ENCODE measurements around the gene AHR.
A peak's percentile ranks its signal among the peaks of the same experiment; 100 is the strongest.
"Not testable (repeated sequence)": the region's sequence is repeated elsewhere in the genome, so short reads cannot be mapped to it uniquely, and the experiment has no call there.

AHR gene

DNA sequence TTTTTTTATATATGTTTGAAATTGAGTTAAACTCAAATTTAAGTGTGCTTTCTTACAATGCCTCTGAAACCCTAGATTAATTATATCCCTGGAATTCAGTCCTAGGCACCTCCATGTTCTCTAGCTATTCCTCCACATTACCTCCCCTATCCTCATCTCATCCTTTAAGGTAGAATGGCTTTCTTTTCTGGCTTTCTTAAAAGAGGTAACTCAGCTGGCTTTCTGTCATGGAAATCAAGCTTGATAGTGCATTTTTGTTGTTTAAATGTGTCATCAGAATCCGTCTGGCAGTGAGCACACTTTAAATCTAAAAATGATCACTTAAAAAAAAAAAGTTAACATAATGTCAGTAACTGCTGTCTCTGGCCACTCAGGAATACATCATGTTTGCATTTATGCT lies 42.2 kb downstream of the AHR start:
- DNase-seq, result no peak

GRCh38 chr7:17342756-17343155 lies 44.3 kb downstream of the AHR start:
- peak; percentile 62 for DNase-seq

DNA sequence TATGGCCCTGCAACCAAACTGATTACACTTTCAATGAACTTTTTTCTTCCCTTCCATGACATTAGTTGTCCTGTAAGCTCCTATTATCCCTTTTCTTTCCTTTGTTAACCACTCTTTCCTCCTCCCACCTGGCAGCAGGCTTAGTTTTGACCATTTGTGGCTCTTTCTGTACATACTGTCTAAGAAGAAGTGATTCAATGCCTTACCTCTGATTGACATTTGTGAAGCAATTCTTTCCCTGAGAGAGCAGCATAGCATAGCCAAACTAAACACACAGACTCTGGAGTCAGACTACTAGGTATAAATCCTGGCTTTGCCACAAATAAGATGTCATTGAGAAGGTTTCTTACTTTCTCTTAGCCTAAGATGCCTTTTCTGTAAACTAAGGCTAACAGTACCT lies 48.9 kb downstream of the AHR start:
- peak; percentile 17 for DNase-seq

- not testable (repeated sequence) for DNase-seq
These were observed 50.5 kb downstream of the AHR start for GRCh38 chr7:17348932-17349331.

DNA sequence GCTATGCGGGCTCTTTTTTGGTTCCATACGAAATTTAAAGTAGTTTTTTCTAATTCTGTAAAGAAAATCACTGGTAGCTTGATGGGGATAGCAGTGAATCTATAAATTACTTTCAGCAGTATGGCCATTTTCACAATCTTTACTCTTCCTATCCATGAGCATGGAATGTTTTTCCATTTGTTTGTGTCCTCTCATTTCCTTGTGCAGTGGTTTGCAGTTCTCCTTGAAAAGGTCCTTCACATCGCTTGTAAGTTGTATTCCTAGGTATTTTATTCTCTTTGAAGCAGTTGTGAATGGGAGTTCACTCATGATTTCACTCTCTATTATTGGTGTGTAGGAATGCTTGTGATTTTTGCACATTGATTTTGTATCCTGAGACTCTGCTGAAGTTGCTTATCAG lies 51.9 kb downstream of the AHR start:
- not testable (repeated sequence) for DNase-seq

- DNase-seq, result not testable (repeated sequence)
These were observed 55.4 kb downstream of the AHR start for GRCh38 chr7:17353650-17354419.

GRCh38 chr7:17354473-17354872 lies 56.0 kb downstream of the AHR start:
- DNase-seq, result no peak

DNA sequence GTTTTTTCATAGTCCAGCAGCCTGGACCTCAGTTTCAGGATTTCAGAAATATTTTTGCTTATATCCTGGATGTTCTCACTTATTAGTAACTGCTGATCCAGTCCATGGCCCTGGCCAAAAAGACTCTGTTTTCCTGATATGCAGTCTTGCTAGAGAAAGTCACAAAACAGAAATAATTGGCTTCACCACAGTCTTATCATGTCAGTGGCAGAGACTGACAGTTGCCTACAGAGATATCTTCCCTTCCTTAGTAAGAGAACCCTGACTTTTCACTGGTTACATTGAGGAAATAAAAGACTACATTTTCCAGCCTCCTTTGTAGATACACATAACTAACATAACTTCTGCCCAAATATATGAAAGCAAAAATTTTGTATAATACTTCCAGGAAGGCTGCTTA lies 56.6 kb downstream of the AHR start:
- no peak for DNase-seq

GRCh38 chr7:17357952-17358351 lies 59.5 kb downstream of the AHR start:
- DNase-seq, result no peak

DNA sequence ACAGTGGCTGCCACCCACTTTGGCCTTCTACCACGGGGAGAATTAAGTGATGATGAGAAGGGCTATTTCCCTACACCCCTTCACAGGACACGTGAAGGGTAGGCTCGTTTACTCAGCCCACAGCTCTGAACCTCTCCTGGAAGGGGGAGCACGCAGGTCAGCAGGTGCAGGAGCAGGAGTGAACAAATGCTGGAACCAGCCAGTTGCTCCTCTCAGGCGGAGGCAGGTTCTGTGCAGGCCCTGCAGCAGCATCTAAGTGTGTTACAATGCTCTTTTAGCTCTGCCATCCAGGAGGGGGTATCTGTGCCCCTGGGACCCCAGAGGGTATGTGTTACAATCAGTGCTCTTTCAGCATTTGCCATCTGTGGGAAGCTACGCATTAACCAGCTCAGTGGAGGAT lies 61.2 kb downstream of the AHR start:
- no peak for DNase-seq

DNA sequence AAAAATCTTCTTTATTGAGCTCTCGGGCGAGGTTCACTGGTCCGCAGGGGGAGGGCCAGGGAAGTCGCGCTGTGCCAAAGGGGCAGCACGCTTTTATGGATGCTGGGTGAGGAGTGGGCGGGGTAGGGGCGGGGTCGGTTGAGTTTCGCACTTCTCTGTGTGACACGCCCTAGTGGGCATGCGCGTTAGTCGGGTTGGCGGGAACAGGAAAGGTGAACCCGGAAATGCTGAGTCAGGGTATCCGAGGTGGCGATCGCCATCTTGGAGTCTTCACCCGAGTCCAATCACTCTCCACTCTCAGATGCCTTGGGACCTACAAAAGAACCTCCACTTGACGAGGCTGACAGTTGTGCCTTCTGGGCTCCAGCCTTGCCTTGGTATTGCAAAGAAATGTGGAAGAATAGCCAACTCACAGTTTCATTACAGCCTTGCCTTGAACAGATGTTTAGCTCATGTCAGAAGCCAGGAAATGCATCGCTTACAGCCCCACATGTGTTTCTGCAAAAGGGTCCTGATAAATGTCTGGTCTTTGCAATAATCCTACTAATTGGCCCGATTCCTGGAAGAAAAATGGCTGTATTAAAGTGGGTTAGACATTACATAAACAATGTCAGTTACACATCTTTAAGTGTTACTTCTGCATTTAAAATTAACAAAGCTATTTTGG lies 64.1 kb downstream of the AHR start:
- DNase-seq, result no peak

DNA sequence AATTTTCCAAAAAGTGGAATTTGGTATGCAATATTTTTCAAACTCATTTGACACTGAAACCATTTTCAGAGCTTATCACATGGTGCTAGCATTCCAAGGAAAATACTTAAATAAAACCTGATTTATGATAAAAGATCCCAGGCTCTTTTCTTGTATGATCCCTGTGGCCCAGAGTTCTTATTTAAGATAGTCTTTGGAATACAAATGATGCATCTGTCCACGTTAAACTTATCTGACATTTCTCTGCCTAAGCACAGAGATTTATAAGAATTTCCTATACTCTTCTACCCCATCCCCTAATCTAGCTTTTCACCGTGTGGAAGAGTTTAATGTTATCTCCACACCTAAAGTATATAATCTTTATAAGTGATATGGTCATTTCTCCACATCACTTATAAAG lies 66.2 kb downstream of the AHR start:
- DNase-seq, result no peak

DNA sequence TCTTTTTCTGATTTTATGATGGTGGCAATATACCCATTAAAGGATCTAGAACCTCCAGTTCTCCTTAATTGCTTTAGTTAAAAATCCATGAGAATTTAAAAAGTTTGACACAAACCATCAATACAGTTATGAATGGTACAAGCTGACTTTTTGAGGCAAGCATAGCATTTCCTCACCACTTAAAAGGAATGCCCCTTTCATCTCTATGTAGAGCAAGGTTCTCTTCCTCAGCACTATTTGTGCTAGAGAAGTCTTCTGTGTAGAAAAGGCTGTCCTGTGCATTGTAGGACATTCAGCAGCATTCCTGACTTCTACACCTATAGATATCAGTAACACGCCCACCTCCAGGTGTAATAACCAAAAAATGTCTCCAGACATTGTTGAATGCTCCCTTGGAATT lies 67.3 kb downstream of the AHR start:
- no peak for DNase-seq

- peak; percentile 56 for DNase-seq
These were observed 69.0 kb downstream of the AHR start for GRCh38 chr7:17367502-17367901.

- no peak for DNase-seq
These were observed 70.5 kb downstream of the AHR start for GRCh38 chr7:17368856-17369524.

GRCh38 chr7:17369691-17370426 lies 71.4 kb downstream of the AHR start:
- peak; percentile 82 for DNase-seq

DNA sequence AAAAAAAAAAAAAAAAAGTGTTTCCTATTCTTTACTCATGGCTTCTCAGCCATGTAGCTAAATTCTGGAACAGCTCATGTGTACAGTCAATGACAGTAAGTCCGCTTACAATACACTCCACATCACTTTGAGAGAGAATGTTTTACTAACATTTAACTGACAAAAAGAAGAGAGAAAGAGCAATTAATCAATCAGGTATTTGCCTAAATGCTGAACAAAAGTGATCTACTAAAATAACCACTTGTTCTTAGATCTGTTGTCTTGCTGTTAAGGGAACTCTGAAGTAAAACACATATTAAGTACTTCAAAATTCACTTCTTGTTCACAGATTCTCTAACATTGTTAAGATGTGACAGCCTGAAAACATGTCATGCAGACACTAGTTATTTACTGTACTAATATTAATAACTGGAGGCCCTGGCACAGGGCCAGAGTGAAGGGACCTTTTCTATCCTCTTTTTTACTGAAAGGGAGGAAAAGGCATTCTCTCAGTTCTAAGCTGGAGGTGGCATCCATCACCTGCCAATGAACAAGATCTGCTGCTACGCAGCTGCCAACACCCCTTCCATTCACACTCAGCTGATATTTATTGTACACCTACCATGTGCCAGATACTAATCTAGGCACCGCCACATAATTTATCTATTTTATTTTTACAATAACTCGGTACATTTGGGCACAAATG lies 72.6 kb downstream of the AHR start:
- DNase-seq, result peak; percentile 27

DNA sequence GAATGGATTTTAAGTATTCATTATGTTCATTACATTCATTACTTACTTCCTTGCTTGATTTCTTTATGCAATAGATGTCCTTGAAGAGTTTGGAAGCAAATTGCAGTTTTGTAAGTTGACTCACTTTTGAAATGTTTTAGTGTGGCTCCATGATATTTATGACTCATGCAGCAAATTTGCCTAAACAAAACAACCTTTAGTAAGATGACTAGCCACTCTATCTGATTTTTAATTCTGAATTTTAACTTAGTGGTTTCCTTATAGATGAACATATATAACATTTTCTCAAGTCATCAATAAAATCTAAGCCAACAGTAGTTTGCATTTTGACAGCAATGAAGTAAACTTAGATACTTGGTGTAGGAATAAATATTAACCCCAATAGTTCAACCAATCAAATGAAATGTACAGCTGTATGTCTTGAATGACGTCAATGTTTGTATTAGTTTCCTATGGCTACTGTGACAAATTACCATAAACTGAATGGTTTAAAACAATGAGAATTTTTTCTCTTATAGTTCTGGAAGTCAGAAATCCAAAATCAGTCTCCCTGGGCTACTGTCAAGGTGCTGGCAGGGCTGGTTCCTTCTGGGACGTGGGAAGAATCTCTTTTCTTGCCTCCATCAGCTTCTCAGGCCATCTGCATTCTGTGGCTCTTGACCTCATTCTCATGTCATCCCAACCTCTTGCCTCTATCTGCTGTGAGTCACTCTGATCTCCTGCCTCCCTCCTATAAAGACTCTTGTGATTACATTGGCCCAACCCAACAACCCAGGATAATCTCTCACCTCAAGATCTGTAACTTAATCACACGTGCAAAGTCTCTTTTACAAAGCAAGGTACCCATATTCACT lies 73.4 kb downstream of the AHR start:
- DNase-seq, result peak; percentile 96

- no peak for DNase-seq
These were observed 75.7 kb downstream of the AHR start for GRCh38 chr7:17374157-17374556.

DNA sequence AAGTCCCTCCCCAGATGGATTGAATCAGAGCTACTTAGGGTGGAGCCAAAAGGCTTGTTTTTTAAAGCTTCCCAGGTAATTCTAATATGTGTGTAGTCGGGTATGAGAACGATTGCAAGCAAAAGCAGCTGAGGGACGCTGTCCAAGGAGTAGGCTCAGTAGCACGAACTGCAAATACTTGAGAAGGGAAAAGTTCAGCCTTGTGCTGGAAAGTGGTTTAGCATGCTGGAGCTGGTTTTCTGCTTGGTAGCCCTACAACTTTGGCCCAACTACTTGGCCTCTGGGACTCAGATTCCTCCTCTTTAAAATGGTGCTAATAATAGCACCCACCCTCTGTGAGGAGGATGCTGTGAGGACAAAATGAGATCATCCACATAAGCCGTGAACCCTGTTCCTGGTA lies 76.2 kb downstream of the AHR start:
- DNase-seq, result no peak

GRCh38 chr7:17376595-17376994 lies 78.1 kb downstream of the AHR start:
- no peak for DNase-seq
